NB4 (cell line): Measurements from ENCODE around the gene GRID1.

Experiments
- MAX ChIP-seq: IDR thresholded peaks from 2 replicates; pipeline ENCODE4 v1.6.1; 2011; ENCODE audit warnings: low read depth, low read length
- POLR2A ChIP-seq: IDR thresholded peaks from 2 replicates; pipeline ENCODE4 v1.6.1; 2011; ENCODE audit warnings: mild to moderate bottlenecking; ENCODE audit not compliant: insufficient read length; ENCODE audit errors: extremely low read depth
- TF ChIP-seq, protein P1 (sequence below): IDR thresholded peaks from one replicate; pipeline ENCODE4 v1.5.1; 2012; ENCODE audit warnings: low read depth, low read length

- TF ChIP-seq, protein P1, sequence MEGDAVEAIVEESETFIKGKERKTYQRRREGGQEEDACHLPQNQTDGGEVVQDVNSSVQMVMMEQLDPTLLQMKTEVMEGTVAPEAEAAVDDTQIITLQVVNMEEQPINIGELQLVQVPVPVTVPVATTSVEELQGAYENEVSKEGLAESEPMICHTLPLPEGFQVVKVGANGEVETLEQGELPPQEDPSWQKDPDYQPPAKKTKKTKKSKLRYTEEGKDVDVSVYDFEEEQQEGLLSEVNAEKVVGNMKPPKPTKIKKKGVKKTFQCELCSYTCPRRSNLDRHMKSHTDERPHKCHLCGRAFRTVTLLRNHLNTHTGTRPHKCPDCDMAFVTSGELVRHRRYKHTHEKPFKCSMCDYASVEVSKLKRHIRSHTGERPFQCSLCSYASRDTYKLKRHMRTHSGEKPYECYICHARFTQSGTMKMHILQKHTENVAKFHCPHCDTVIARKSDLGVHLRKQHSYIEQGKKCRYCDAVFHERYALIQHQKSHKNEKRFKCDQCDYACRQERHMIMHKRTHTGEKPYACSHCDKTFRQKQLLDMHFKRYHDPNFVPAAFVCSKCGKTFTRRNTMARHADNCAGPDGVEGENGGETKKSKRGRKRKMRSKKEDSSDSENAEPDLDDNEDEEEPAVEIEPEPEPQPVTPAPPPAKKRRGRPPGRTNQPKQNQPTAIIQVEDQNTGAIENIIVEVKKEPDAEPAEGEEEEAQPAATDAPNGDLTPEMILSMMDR, result no peak
- TF ChIP-seq MAX (no peak), POLR2A (no peak)
Observed at GRCh38 chr10:85679710-85680109, 686.9 kb downstream of the GRID1 start.
